HUES48 (cell line): ENCODE data around the gene LAMTOR5.

Source experiments
- H3K27ac ChIP-seq: one replicate; pipeline ENCODE4 v1.7.0; 2013; ENCODE audit warnings: low read depth, low read length, inconsistent platforms
- H3K27me3 ChIP-seq: 2 replicates; pipeline ENCODE4 v1.6.1; 2013; ENCODE audit warnings: mild to moderate bottlenecking, low read length; ENCODE audit not compliant: control insufficient read depth, insufficient read depth
- H3K36me3 ChIP-seq: 2 replicates; pipeline ENCODE4 v1.6.1; 2013; ENCODE audit warnings: low read length; ENCODE audit not compliant: control insufficient read depth, insufficient read depth
- H3K4me1 ChIP-seq: 2 replicates; pipeline ENCODE4 v1.6.1; 2013; ENCODE audit warnings: mild to moderate bottlenecking, low read length; ENCODE audit not compliant: control insufficient read depth, insufficient read depth
- H3K4me3 ChIP-seq: 2 replicates; pipeline ENCODE4 v1.5.1; 2013; ENCODE audit warnings: mild to moderate bottlenecking, low read depth, low read length
- H3K9ac ChIP-seq: 2 replicates; pipeline ENCODE4 v1.6.1; 2013; ENCODE audit warnings: mild to moderate bottlenecking, low read depth, low read length, moderate library complexity
- H3K9me3 ChIP-seq: 2 replicates; pipeline ENCODE4 v1.6.1; 2013; ENCODE audit warnings: low read length; ENCODE audit not compliant: control insufficient read depth, insufficient read depth

LAMTOR5 gene

DNA sequence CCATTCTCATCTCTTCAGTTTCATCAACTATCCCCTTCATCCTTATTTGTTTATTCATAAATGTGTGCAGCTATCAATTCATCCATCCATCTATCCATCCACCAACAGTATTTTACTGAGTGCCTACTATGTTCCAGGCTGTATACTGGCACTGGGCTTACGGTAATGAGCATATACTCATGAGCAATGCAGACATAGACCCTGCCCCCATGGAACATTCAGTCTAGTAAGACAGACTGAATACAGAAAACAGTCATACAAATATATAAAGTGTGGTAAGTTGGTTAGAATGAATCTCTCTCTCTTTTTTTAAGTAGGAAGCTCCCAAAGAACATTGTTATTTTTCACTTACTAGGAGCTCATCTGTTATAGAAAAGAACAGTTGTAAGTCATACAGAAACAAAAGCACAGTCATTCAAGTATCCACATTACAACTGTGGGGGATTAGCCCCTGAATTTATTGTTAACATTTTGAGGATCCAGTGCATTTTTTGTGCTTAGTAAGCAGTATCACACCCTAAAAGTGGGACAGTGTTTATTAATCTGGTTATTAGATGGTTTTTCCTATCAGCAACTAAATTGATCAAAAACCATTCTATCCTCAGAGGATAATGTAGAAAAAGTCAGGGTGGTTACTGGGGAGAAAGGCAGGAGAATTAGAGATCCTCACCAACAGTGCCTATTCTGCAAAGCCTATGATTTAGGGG, 20.3 kb downstream of the LAMTOR5 start:
- H3K4me1 ChIP-seq = peaks cover 17% of the 10 kb centered on the region
- H3K36me3 ChIP-seq = peaks cover 11% of the 10 kb centered on the region
- H3K9ac ChIP-seq = no peak overlapping the region
- no peak overlapping the region for H3K27ac ChIP-seq
- H3K27me3 ChIP-seq = no peaks in the 10 kb centered on the region
- no peaks in the 10 kb centered on the region for H3K9me3 ChIP-seq
- no peak overlapping the region for H3K4me3 ChIP-seq

DNA sequence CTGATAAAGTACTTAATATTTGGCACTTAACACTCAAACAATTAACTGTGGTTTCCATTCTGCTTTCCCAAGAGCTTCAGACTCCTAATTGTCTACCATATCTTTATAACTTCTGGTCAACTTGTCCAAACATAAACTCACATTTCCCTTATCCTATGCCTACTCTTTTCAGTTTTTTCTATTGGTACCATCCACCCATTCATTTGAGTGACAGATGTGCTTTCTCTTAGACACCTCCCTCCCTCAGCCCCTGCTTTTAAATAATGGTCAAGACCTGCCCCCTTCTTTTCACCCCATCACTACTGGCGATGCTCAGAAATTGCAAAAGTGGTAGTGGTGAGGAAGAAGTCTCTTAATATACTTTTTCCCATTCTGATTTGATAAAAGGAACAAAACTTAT, 22.1 kb downstream of the LAMTOR5 start:
- Histone ChIP-seq H3K4me1 (peaks cover 7% of the 10 kb centered on the region), H3K27ac (no peak overlapping the region), H3K36me3 (peaks cover 11% of the 10 kb centered on the region), H3K27me3 (no peaks in the 10 kb centered on the region), H3K4me3 (no peak overlapping the region), H3K9ac (no peak overlapping the region), H3K9me3 (no peaks in the 10 kb centered on the region)

DNA sequence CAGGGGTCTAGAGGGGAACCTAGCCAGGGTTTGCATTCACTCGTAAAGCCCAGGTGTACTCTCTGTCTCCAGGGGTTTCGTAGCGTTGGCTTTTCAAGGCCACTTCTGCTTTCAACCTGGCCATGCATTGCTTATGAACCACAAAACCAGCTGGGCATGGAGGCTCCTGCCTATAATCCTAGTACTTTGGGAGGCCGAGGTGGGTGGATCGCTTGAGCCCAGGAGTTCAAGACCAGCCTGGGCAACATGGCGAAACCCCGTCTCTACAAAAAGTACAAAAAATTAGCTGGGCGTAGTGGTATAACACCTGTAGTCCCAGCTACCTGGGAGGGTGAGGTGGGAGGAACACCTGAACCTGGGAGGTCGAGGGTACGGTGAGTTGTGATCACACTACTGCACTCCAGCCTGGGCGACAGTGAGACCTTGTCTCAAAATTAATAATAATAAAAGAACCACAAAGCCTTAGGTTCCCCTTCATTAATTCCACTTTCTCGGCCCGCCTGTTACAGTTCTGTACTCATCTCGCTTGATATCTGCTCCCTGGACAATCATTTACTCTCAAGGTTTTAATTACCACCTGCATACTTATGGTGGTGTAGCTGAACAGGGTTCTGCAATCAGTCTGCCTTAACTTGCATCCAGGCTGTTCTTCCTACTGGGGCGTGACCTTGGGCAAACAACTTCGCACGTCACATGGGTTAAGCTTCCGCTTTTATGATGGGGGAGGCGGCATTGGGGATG, 22.7 kb downstream of the LAMTOR5 start:
- H3K27ac ChIP-seq = no peak overlapping the region
- H3K9me3 ChIP-seq = no peaks in the 10 kb centered on the region
- no peak overlapping the region for H3K4me3 ChIP-seq
- H3K9ac ChIP-seq = no peak overlapping the region
- no peaks in the 10 kb centered on the region for H3K27me3 ChIP-seq
- H3K4me1 ChIP-seq = peaks cover 4% of the 10 kb centered on the region; the same call in 1 of the 2 replicates
- H3K36me3 ChIP-seq = peaks cover 13% of the 10 kb centered on the region

DNA sequence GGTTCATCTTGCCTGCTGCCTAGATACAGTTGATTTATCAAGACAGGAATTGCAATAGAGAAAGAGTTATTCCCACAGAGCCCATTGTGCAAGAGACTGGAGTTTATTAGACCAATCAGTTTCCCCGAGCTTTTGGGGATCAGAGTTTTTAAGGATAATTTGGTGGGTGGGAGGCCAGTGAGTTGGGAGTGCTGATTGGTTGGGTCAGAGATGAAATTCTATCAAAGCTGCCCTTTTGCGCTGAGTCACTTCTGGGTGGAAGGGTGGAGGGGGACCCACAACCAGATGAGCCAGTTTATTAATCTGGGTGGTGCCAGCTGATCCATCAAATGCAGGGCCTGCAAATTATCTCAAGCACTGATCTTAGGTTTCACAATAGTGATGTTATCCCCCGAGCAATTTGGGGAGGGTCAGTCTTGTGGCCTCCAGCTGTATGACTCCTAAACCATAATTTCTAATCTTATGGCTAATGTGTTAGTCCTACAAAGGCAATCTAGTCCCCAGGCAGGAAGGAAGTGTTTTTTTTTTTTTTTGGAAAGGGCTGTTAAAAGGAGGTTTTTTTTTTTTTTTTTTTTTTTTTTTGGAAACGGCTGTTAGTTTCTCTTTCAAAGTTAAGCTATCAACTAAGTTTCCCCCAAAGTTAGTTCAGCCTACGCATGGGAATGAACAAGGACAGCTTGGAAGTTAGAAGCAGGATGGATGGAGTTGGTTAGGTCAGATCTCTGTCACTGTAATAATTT, 24.1 kb downstream of the LAMTOR5 start:
- H3K36me3 ChIP-seq = peaks cover 20% of the 10 kb centered on the region
- 0 out of 2 replicates have a peak, but pooled peaks cover 3% of the 10 kb centered on the region for H3K4me1 ChIP-seq
- H3K27me3 ChIP-seq = no peaks in the 10 kb centered on the region
- H3K9ac ChIP-seq = no peak overlapping the region
- no peak overlapping the region for H3K4me3 ChIP-seq
- no peaks in the 10 kb centered on the region for H3K9me3 ChIP-seq
- H3K27ac ChIP-seq = no peak overlapping the region

DNA sequence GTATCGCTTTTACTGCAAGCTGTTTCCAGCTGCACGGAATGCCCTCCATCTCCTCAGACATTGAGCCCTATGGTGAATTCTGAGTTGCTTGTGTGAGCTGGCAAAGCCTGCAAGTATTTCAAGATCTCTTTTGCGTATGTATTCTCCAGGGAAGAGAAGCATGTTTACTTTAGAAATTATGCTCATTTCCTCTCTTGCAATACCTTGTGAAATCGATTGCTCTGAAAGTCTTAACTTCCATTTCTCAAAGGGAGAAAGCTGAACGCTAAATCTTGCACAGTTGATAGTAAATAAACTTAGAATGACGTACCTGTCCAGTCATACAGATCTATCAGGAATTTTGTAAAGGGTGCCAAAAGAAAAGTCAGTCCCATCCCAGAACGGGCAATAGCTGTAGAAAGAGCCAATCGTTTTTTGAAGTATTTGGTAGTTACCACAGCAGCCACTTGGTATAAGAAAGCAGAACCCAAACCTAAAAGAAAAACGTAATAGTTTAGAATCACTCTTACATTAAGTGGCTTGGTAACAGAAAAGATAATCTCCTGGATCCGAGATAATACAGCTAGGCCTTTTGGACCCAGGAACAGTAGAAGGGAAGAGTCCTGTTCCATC, 26.7 kb downstream of the LAMTOR5 start:
- no peak overlapping the region for H3K4me3 ChIP-seq
- 0 out of 2 replicates have a peak, but pooled peaks cover 3% of the 10 kb centered on the region for H3K4me1 ChIP-seq
- no peak overlapping the region for H3K27ac ChIP-seq
- no peaks in the 10 kb centered on the region for H3K9me3 ChIP-seq
- no peaks in the 10 kb centered on the region for H3K27me3 ChIP-seq
- peaks cover 39% of the 10 kb centered on the region for H3K36me3 ChIP-seq
- no peak overlapping the region for H3K9ac ChIP-seq

DNA sequence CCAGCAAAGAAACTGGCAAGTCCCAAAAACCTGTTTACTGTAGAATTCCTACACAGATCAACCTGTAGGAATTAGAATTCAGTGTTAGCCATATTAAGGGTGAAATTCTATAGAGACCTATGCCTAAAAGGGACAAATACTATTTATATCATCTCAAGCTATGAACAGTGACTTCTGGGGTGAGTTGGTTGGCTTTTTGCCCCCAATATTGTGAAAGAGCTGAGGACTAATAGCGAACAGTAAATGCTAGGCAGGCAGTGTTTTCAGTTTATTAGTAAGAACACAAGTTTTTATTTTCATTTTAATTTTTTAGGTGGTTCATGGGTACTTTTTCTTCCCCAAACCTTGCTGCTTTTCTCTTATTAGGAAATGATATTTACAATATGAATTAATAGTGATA, 32.0 kb downstream of the LAMTOR5 start:
- Histone ChIP-seq H3K27ac (no peak overlapping the region), H3K9me3 (no peaks in the 10 kb centered on the region), H3K9ac (no peak overlapping the region), H3K4me1 (0 out of 2 replicates have a peak, but pooled peaks cover 3% of the 10 kb centered on the region), H3K27me3 (no peaks in the 10 kb centered on the region), H3K4me3 (no peak overlapping the region), H3K36me3 (peaks cover 79% of the 10 kb centered on the region)

DNA sequence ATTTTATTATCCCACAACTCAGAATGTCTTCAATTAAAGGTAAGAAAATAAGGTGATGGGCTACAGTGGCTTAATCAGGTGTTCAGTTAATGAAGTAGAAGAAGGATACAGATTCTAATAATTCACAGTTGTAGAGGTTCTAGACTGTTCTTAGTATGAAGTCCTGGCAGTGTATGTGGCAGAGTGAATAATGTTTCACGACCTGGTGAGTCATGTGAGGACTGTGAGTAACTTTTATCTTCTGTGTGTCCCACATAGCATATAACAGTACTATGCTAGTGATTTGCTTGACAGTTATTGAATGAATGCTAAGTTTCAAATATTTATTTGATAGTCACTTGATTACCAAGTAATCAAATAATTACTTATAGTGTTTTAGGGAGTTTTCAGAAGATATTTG, 36.7 kb downstream of the LAMTOR5 start:
- no peak overlapping the region for H3K27ac ChIP-seq
- H3K4me1 ChIP-seq = no peaks in the 10 kb centered on the region
- H3K9ac ChIP-seq = no peak overlapping the region
- H3K4me3 ChIP-seq = no peak overlapping the region
- H3K27me3 ChIP-seq = no peaks in the 10 kb centered on the region
- H3K36me3 ChIP-seq = peaks cover 72% of the 10 kb centered on the region
- no peaks in the 10 kb centered on the region for H3K9me3 ChIP-seq

DNA sequence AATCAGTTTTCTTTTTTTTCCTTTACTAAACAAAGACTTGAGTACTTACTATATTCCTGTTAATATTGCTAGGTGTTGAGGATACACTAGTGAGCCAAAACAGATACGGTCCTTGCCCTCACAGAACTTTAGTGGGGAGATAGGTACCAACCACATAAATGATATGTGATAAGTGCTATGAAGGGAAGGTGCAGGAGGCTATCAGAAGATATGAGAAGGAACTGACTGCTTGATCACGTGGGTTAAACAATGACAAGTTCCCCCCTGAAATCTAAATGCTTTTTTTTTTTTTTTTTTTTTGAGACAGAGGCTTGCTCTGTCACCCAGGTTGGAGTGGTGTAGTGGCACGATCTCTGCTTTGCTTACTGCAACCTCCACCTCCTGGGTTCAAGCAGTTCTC, 43.3 kb downstream of the LAMTOR5 start:
- Histone ChIP-seq H3K27ac (no peak overlapping the region), H3K4me3 (no peak overlapping the region), H3K9me3 (no peaks in the 10 kb centered on the region), H3K9ac (no peak overlapping the region), H3K27me3 (no peaks in the 10 kb centered on the region), H3K4me1 (no peaks in the 10 kb centered on the region), H3K36me3 (peaks cover 55% of the 10 kb centered on the region)

DNA sequence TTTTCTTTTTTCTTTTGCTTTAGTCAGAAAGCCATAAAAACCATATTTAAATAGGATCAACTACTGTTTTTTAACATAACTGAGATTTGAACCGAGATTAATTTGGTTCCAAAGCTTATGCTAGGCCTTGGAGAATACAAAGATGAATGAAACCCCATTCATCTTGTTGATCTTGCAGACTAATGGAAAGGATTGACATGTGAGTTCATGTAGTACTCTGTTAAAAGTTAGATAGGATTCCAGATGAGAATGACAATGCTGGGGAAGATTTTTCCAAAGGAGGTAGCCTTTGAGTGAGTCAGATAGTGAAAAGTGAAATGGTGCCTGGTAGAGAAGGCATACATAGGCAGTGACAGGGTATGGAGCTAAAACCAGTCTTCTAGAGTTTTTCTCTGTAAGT, 45.6 kb downstream of the LAMTOR5 start:
- Histone ChIP-seq H3K4me1 (no peaks in the 10 kb centered on the region), H3K9me3 (no peaks in the 10 kb centered on the region), H3K27me3 (no peaks in the 10 kb centered on the region), H3K36me3 (peaks cover 63% of the 10 kb centered on the region), H3K27ac (no peak overlapping the region), H3K4me3 (no peak overlapping the region), H3K9ac (no peak overlapping the region)

DNA sequence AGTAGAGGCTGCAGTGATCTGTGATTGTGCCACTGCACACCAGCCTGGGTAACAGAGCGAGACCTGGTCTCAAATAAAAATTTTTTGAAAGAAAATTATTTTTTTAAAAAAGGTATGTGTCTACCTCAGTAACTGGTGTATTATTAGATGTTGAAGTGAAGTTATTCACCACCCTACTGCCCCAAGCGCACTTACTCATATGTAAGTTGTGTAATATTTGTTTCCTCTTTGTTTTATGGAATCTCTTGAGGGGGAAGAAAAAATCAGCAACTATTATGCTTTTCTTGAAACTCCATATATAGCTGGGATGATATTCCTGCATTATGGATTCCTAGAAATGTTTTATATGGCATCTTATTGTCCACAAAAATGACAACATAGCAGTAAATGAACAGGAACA, 47.1 kb downstream of the LAMTOR5 start:
- H3K4me3 ChIP-seq = no peak overlapping the region
- H3K4me1 ChIP-seq = no peaks in the 10 kb centered on the region
- H3K27ac ChIP-seq = no peak overlapping the region
- H3K9ac ChIP-seq = no peak overlapping the region
- H3K36me3 ChIP-seq = peaks cover 63% of the 10 kb centered on the region
- H3K9me3 ChIP-seq = no peaks in the 10 kb centered on the region
- H3K27me3 ChIP-seq = no peaks in the 10 kb centered on the region
